Activated T-cell treated with anti-CD3 and anti-CD28 coated beads for 4 hours (primary cell): ENCODE data around the gene S100A6.
"Not testable (repeated sequence)": the region's sequence is repeated elsewhere in the genome, so short reads cannot be mapped to it uniquely, and the experiment has no call there.

Source experiments
- DNase-seq: peaks from one replicate; pipeline ENCODE4 v3.0.0-alpha.2; 2020

The S100A6 gene

DNA sequence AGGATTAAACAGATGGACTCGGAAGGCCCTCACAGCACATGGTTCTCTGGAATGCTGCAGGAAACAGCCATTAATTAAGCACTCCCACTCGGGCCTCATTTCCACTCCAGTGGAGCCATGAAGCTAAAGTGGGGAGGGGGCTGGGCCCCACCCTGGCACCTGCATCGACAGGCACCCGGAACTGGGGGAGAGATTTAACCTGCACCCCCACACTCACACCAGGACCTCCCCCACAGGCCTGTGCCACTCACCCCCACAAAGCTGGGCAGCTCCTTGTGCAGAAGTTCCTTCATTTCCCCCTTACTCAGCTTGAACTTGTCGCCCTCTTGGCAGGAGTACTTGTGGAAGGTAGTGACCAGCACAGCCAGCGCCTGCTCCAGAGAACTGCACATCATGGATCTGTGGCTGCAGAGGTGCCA is 27.7 kb upstream of the S100A6 start:
- DNase-seq = no peak

DNA sequence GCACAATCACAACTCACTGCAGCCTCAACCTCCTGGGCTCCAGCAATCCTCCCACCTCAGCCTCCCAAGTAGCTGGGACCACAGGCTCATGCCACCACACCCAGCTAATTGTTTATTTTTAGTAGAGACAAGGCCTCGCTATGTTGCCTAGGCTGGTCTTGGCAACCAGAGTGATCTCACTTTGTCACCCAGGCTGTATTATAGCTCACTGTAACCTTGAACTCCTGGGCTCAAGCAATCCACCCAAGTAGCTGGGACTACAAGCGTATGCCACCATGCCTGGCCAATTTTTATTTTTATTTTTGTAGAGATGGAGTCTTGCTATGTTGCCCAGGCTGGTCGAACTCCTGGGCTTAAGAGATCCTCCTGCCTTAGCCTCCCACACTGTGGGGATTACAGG is 26.2 kb upstream of the S100A6 start:
- DNase-seq = not testable (repeated sequence)

DNA sequence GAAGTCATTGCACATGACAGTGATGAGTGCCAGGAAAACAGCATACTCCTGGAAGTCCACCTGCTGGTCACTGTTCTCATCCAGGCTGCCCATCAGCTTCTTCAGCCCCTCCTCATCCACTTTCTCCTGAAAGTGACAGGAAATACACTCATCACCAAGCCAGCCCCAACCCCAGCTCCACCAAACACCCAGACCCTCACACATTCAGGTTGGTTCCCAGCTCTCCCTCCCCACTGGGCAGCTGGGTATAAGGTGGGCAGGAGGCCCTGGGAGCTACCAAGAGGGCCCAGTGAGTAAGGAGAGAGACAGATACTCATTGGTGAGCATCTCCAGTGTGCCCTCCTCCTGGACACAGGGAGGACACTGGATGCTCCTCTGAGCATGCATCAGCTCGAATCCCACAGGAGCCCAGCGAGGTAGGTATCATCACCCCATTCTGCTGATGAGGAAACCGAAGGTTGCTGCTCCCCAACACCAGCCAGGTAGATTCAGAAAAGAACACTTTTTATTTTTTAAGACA is 25.7 kb upstream of the S100A6 start:
- DNase-seq = no peak

DNA sequence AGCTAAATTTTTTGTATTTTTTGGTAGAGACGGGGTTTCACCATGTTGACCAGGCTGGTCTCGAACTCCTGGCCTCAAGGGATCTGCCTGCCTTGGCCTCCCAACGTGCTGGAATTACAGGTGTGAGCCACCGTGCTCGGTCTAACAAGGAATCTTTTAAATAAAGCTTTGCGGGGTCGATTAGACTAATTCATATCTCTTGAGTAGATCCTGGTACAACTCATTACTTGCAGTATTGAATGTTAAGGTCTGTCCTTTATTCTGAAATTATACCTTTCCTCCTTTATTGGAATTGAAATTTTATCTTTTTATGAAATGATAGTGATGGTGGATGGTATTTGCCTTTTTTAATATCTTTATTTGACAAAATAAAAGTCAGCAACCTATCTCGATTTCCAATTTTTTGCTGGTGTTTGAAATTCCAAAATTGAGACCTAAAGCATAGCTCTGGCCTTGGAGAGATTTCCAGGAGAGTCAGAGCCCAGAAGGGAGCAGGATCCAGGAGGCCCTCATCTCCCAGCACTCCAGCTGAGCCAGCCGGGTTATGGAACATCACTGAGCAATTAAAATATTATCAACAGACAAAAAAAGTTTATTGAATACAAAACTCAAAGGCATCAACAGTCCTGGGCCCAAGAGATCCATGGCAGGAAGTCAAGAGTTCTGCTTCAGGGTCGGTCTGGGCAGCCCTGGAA is 25.1 kb upstream of the S100A6 start:
- no peak for DNase-seq

DNA sequence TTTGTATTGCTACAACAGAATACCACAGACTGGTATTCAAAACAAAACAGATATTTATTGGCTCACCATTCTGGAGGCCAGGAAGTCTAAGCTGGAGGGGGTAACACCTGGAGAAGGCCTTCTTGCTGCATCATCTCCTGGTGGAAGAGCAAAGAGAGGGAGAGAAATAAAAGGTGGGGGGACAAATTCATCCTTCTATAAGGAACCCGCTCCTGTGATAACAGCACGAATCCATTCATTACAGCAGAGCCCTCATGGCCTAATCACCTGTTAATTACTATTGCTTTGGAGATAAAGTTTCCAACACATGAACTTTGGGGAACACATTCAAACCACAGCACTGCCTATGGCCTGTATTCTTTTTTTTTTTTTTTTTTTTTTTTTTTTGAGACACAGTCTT is 24.4 kb upstream of the S100A6 start:
- no peak for DNase-seq

DNA sequence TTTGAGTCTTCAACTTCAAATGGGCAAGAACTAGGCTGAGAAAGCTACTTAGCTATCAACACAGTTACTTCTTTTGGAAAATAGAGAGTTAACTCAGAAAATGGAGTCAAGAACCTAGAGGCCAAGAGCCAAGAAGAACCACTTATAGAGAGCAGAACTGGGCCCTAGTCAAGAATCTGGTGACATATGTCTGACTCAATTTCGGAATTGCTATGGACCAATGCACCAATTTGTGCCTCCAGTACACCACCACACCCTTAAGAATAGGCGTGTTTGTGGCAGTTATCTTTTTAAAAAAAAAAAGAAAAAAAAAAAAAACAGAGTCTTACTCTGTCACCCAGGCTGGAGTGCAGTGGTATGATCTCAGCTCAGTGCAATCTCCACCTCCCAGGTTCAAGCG is 22.1 kb upstream of the S100A6 start:
- DNase-seq = no peak

DNA sequence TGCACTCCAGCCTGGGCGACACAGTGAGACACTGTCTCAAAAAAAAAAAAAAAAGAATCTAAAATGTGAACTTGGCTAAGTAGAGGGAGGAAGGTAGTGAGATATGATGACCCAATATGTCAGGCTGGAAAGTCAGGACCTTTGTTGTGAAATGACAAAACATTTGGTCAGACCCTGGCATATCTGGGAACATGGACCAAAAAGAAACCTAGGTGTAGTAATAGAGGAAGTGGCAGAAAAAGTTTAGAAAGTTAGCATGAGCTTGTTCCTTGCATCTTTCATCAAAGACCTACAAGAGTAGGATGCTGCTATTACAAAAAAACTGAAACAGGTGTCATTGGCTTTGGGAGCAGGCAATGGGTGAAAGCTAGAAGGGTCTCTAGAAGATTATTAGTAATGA is 20.6 kb upstream of the S100A6 start:
- DNase-seq = no peak

DNA sequence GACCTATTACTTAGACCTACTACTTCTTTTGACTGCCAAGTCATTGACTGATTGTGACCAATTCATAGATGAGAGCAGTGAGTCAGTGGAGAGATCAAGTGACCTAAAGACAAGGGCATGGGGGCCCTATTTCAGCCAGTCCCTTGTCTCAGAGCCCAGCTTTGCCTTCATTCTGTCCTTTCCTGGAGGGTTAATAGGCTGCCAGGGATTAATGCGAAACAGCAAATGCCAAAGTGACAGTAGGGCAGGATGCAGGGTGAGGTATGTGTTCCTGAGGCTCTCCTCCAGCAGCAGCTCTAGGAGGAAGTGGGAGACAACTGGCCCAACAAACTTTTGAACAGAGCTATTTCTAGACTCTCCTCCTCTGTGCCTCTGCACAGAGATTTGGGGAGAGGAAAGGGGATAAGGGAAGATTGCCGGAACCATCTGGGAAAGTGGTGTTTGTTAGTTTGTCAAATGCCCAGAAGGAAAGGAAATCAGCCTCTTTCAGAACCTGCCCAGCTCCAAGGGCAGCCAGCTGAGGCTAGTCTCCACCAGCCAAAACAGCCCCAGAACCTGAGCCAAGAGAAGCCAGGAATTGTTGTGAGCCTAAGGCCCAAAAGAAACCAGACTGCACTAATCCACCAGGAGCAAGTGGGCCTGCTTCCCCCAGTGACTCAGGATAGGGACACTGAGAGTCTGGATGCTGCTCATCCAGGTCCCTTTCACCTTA is 18.2 kb upstream of the S100A6 start:
- no peak for DNase-seq

DNA sequence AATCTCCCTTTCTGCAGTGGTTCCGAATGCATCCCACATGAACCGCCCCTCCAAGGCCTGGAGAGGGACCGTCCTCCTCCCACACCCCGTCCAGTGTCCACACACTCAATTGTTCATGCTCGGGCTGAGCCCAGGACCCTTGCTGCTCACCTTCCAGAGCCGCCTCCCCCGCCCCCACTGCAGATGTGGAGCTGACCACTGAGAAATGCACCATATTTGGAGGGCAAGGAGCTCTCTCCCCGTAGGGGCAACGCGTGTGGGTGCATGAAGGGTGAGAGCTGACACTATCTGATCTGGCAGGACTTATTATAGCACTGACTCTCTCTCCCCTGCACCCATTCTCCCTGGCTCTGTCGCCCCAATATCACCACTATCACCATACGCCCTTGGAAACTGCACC is 17.3 kb upstream of the S100A6 start:
- DNase-seq = no peak

DNA sequence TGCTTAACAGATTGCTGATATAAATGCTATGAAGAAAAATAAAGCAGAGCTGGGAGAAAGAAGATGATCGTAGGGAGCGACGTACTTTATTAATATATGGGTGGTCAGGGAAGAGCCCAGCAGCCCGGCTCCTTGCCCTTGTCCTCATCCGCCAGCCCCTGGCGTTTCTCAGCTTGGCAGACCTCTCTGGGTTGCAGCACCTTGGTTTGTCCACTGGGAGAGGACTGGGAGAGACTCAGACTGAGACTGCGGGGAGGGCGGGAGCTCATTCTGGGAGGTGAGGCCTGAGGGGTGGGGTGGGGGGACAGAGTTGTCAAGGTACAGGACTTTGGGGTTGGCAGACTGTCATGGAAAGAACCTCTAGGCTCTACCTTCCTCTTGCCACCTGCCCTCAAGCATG is 16.5 kb upstream of the S100A6 start:
- DNase-seq = no peak

DNA sequence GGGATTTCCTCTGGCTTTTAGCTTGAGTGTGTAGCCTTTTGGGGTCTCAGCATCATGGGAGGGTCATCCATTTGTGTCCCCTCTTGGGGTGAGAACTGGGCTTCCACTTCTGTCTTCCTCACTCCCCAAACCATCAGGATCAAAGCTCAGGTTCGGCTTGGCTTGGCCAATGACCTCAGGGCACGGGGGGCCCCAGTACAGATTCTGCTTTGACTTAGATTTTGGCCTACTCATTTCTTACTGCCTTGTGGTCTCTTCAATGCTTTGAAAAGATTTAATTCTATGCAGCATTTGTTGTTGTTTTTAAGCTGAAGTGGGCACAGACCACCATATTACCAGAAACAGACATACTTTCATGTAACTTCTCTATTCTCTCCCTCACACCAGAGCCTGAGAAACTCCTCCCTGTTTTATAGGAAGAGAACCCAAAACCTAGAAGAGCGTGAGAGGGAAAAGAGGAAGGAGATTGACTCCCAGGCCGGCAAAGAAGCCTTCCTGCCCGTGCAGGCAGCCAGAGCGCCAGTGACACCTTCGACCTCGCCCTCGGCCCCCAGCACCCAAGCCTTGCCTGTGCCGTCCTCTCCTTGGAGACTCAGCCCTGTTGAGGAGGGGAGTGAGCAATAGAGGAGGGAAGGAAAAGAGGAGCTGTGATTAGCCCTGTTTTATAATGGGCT is 15.2 kb upstream of the S100A6 start:
- no peak for DNase-seq

DNA sequence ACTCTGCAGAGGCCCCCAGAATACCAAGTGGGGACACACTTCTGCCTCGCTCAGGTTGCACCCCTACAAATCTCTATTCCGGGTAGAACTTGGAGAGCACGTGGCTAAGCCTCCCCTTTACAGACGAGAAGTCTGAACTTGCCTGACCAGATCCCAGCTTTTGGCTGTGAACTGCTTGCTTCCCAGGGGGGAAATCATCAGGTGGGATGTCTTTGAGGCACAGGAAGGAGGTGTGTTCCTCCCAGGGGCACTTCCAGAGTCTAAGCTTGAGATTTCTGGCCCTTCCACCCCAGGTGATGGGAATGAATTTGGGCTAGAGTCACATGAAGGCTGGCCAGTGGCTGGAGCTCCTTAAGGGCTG is 14.6 kb upstream of the S100A6 start:
- no peak for DNase-seq

DNA sequence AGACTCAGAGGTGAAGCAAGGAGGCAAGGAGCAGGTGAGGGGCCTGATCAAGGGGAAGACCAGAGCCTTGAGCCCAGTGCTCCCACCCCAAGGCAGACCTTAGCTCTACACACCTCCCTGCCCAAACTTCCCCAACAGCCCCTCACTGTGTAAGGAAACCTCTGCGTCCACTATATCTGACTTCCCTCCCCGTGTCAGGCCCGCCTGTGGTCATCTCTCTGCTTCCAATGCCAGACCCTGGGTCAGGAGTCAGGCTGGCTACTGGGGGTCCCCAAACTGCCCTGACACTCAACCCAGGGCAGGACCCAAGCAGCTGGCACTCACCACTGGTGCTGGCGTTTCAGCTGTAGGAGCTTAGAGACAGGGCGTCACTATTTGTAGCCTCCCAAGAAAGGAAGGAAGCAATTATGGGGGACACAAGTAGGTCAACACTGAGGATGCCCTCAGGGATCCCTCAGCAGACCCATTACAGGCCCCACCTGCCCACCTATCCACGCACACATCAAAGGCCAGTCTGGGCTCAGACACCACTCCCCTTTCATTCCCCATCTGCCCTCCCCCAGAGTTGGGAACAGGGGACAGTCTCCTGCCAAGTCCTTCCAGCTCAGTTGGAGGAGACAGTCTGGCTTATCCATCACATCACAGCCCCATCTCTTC is 14.1 kb upstream of the S100A6 start:
- DNase-seq = no peak

DNA sequence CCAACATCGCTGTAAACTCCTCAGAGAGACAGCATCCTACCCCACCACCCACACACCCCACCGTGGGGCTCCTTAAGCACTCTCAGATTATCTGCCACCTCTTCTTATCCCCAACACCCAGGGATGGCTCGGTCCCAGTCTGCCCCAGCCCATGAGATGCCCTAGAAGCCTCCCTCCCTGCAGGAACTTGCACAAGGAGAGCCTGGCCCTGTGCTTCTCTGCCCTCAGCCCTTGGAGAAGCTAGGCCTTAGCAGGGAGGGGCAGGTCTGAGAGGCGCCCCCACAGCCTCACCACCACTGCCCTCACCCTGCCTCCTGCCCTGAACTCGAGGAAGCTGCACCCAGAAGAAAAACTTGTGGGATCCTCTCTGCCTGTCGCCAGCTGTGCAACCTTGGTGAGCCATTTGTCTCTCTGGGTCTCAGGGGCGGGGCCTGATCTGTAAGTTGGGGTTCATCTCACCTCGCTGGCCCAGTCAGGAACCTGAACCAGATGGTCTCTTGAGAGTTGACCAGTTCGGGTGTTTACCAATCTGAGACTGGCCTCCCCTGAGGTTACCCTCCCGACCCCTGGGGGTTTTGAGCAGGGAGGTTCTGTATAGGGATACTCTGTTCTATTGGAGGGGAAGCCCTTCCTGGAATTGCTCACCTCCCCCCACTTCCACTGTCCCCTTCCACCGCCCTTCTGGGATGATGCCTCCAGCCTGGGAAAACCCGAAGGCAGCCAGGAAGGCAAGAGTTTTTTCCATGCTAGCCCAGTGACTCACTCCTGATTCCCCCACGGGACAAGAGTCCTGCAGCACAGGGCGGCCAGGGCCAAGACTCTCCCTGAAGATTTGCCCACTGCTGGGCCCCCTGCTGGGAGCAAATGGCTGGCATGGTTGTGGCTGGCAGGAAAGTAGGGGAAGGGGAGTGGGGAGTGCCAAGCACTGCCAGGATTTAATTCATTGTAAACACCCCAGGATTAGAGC is 13.2 kb upstream of the S100A6 start, which contains the start of gene S100A3:
Gene S100A3 (minus strand): TSS at position 537 of the 967 bp plus-strand sequence. CDS start 773 bp downstream, outside the sequence.
- DNase-seq = no peak

DNA sequence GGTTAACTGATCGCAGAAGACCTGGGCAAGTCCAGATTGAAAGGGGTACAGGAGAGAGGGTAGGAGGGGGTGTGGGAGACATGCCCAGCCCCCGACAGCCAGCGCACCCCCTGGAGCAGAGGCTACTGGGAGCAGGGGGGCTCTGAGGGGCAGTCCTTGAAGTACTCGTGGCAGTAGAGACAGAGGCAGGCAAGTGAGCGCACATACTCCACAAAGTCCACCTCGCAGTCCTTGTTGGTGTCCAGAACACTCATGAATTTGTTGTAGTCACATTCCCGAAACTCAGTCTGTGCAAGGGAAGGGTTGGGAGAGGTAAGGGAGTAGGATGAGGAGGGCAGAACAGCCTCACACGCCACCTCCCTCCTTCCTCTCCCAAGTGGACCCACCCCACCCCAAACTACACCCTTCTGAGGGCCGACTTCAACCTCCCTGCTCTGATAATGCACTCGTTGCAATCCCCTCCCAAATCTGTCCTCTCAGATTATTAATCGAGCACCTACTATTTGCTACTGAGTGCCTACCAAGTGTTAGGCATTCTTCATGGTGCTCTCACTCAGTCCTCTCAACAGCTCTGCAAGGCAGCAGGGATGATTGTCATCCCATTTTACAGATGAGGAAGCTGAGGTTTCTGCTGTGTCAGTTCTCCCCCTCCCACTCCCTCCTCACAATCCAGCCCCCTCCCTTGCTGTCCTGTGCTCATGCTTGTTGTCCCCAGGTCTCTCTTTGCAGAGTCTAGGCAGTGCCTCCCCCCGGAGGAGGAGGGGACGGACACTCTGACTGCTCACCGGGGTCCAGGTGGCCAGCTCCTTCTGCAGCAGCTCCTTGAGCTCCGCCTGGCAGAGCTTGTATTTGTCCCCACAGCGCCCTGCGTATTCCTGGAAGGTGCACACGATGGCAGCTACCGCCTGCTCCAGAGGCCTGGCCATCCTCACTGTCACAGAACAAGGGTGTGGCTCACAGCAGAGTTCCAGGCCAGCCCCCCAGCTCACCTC is 12.1 kb upstream of the S100A6 start:
- DNase-seq = no peak

DNA sequence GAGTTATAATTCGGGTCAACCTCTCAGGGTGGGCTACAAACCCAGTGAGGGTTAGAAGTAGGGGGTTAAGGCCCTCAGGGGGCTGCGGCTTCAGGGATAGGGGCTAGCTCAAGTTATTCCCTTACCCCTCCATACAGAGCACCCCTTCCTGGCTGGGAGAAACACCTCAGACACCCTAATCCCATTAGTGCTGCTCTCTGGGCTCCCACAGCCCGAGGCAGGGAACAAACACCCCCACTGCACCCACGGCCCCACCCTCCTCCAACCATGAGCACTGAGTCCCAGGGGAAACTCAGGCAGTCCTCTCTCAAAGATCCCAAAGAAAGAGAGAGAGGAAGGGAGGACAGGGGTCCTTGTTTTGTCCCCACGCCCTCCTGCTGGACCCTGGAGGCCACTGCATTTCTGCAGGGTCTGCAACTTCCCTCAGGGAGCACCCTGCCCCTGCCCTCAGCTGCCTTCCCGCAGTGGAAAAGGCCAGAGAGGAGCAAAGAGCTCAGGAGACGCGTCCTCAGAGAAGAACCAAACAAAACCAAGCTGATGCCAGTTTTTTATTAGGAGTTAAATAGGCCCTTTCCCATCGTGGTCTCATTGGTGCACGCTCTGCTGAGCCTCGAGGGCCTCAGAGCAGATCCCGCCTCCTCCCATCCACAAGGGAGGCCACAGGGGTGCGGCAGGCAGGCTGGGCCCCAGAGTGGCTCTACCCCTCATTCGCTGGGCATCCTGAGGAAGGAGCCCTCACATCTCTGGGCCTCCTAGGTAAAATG is 11.2 kb upstream of the S100A6 start:
- DNase-seq = no peak

DNA sequence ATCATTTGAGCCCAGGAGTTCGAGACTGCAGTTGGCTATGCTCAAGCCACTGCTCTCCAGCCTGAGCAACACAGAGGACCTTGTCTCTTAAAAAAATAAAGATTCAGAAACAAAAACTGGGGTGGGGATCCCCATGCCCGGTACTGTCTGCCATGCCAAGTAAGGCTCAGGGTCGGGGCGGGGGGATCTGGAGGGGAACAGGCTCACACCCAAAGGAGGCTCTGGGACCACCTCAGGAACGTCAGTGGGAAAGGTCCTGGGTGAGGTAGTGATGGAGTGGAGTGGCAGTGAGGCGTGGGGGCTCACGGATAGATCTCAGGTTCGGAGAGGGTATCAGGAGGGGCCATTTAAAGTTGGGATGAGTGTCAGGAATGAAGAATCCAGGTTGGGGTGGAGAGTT is 10.6 kb upstream of the S100A6 start:
- no peak for DNase-seq

DNA sequence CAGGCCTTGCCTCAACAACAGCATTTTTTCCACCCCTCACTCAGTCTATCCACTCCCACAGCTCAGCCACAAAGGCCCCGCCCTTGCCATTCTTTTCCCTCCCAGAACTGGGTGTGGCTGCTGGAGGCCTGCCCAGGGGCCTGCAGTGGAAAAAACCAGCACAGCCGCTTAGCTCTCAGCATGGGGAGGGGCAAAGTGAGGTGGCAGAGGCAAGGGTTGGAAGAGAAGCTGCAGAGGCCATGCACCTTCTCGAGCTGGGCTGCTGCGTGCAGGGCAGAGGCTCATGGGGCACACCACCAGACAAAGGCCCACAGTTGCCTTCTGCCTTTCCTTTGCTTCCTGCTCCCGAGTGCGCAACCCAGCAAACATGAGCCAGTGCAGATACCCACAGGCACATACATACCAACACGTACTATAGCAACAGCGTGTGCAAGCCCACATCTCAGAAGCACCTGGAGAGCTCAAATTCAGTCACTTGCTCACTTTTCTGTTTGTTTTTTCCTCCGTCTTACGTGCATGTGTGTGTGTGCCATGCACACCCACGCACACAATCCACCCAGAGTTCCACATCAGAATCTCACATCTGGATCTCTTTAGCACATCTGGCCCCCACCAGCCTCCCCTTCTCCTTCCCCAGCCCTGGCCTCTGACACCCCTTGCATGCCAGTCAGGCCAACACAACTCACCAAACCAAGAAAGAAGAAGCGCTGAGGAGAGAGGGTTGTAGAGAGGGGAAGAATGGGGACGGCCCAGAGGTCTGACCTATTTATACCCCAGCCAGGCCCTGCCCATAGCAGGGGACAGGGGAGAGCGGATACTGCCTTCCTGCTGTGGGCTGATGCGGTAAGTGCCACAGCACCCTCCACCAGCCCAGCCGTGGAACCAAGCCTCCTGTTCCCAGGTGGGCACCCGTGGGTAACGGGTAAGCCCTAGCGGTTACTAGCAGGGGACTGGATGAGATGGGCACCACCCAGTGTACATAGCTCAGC is 9.6 kb upstream of the S100A6 start, which contains the start of gene S100A4:
Gene S100A4 (minus strand): TSS at position 740 of the 989 bp plus-strand sequence. CDS start 1,012 bp downstream, outside the sequence.
- DNase-seq = peak; percentile 89
